Thyroid gland (tissue), 4 donors: ENCODE measurements around the gene ABHD4. TPM values are rescaled to one million over a fixed set of nuclear protein-coding genes. Genes with fewer than 3 reads are reported as not detected.

ENCODE experiments used
- DNase-seq, 2 donors: peaks; one replicate each; pipeline ENCODE4 v3.0.0-alpha.2; 2019
- H3K27ac ChIP-seq, 3 donors: fragments of 200-600 bp; sonication (generic); 1 replicate in 2 of 3; 2 replicates in 1 of 3; pipeline ENCODE4 v1.5.1; 2016 to 2019; ENCODE audit warnings: mild to moderate bottlenecking in 1 of 3, moderate library complexity in 1 of 3
- H3K27me3 ChIP-seq: fragments of 200-600 bp; sonication (generic); one replicate; pipeline ENCODE4 v1.5.1; 2019
- H3K36me3 ChIP-seq, 2 donors: fragments of 200-600 bp; sonication (generic); one replicate each; pipeline ENCODE4 v1.5.1; 2016 to 2019
- H3K4me1 ChIP-seq, 2 donors: fragments of 200-600 bp; sonication (generic); one replicate each; pipeline ENCODE4 v1.5.1; 2017 to 2019
- H3K4me3 ChIP-seq, 3 donors: fragments of 200-600 bp; sonication (generic); replicated peaks in 1 of 3; 1 replicate in 2 of 3; 2 replicates in 1 of 3; pipeline ENCODE4 v1.5.1; 2016; ENCODE audit warnings: mild to moderate bottlenecking in 1 of 3
- H3K9me3 ChIP-seq: fragments of 200-600 bp; sonication (generic); one replicate; pipeline ENCODE4 v1.5.1; 2017
- POLR2A ChIP-seq, 2 donors: fragments of 450-650 bp; IDR thresholded peaks; one replicate each; pipeline ENCODE4 v1.6.1; 2017; ENCODE audit warnings: antibody characterized with exemption in 2 of 2, mild to moderate bottlenecking in 2 of 2, moderate library complexity in 1 of 2
- WGBS, 2 donors: methylation state at CpG; one replicate each; pipeline ENCODE4 v1.1.5; 2017; 5-methylcytosine and 5-hydroxymethylcytosine counted together
- intact Hi-C: fragments of 100-400 bp; cut with DNase I; formaldehyde crosslinking; loops from one replicate; pipeline ENCODE4 v1.15.1; 2023
- total RNA-seq, 4 donors: library from RNA; depleted of rRNA; stranded (reverse); fragments of >200 nt; gene quantifications; one replicate each; pipeline ENCODE4 v1.2.3, GENCODE V29; 2016
- TF ChIP-seq, protein P1 (sequence below), 6 experiments: fragments of 200-600 bp in 3 of 6; fragments of 450-650 bp in 3 of 6; sonication (generic) in 3 of 6; IDR thresholded peaks; one replicate each; pipeline ENCODE4 v1.5.1; 2016 to 2019; ENCODE audit warnings: antibody characterized with exemption in 6 of 6, mild to moderate bottlenecking in 2 of 6, inconsistent platforms in 1 of 6, moderate library complexity in 1 of 6

The ABHD4 gene
- total RNA-seq, 4 donors from 2014 or later, result 31.5 to 66.4 (median 53.7) TPM

DNA sequence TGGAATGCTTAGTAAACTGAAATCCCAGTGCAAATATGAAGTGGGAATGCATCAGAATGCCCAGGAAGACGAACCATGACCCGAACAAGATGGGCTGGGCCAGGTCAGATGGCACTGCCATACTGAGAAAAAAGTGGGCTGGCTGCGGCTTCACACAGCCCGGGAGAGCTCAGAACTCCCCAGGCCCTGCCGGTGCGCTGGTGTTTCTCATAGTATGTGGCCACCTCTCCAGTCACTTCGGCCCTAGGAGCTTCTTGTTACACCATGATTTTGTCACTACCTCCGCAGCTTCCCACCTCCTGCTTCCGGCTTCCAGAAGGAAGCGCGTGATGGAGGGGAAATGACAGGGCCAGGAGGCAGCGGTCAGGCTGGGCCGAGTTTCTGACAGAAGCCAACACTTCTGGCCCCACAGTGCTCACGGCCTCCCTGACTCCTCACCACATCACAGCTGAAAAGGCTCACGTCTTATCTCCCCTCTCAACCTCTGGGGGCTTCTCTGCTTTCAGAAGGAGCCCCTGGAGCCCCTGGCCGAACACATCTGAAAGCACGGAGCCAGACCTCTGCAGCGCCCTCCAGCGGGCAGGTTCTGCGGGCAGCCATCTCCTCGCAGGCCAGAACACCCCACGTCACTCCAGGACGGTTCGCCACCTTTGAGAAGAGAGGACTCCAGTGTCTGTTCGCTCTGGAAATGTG lies 39.7 kb upstream of the ABHD4 start:
- WGBS, 2 donors, result 81 to 83% methylated on average over 23 to 24 of the region's 25 CpGs
- DNase-seq, result peak in 1 of 2 donors; percentile 20
- Histone ChIP-seq H3K36me3 (no peaks in the 10 kb centered on the region), H3K9me3 (no peaks in the 10 kb centered on the region), H3K4me1 (peaks cover 37 to 58% of the 10 kb centered on the region in 2 donors), H3K4me3 (no peak overlapping the region), H3K27me3 (no peaks in the 10 kb centered on the region), H3K27ac (peak overlapping the region; percentile 25 to 67 (median 48))
- TF ChIP-seq POLR2A (IDR thresholded peaks at IDR 0.05), result no peak
- TF ChIP-seq, protein P1, sequence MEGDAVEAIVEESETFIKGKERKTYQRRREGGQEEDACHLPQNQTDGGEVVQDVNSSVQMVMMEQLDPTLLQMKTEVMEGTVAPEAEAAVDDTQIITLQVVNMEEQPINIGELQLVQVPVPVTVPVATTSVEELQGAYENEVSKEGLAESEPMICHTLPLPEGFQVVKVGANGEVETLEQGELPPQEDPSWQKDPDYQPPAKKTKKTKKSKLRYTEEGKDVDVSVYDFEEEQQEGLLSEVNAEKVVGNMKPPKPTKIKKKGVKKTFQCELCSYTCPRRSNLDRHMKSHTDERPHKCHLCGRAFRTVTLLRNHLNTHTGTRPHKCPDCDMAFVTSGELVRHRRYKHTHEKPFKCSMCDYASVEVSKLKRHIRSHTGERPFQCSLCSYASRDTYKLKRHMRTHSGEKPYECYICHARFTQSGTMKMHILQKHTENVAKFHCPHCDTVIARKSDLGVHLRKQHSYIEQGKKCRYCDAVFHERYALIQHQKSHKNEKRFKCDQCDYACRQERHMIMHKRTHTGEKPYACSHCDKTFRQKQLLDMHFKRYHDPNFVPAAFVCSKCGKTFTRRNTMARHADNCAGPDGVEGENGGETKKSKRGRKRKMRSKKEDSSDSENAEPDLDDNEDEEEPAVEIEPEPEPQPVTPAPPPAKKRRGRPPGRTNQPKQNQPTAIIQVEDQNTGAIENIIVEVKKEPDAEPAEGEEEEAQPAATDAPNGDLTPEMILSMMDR (IDR thresholded peaks at IDR 0.05), result no peak
- intact Hi-C loops, result loop anchor here (5.0 kb wide), 2 partner anchors 94 to 294 kb away; no protein-coding TSS in a partner anchor

DNA sequence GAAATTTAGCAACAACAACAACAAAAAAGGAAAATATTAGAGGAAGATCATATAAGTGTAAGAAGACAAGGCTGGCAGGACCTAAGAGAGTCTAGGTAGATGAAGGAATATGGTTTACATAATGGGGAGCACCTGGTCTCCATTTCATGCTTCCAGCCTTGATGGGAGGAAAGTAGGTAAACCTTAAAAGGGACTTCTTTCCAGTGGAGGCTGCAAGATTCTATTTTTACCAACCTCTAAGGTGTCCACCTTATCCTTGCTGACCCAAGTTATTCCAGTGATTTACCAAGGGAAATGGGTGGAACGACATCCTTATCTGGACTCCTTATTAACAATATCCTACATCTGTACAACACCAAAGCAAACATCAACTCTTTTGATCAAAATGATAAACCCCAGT lies 39.1 kb upstream of the ABHD4 start:
- peak overlapping the region in 1 of 3 donors; percentile 8 for H3K27ac ChIP-seq
- 85 to 88% methylated on average over 1 of the region's 1 CpG for WGBS, 2 donors
- TF ChIP-seq, protein P1 (IDR thresholded peaks at IDR 0.05), result no peak
- no peak for TF ChIP-seq POLR2A (IDR thresholded peaks at IDR 0.05)

DNA sequence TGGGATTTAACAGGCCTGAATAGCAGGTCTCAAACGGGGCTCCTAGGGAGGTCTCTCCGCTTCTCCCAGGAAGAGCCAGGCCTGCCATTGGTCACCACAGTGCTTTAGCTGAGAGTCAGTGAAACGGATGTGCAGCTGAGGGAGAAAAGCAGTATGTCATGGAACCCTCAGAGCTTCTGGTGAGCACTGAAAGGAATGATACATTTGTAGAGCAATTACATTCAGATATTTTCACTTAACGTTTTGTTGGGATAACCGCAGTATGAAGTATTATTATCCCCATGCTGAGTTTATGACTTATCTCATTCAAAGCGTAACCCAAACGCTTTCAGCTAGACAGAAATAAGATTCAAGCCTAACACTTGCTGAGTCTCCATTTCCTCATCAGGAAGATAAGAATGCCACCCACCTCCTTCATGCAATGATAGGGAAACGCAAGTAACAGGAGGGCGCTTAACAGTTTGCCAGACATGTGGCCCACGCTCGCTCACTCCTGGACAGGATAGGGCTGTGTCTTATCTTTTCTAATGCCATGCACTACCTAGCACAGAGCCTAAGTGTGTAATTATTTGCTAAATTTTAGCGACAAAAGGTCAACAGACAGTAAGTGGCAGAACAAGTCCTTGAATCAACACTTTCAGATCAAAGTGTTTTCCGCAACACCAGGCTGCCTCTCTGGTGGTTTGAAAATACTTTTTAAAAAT lies 37.3 kb upstream of the ABHD4 start:
- WGBS, 2 donors, result 45 to 50% methylated on average over 13 of the region's 13 CpGs
- intact Hi-C loops, result no loop called here
- peaks cover 43 to 63% of the 10 kb centered on the region in 2 donors for H3K4me1 ChIP-seq

More for the DNA sequence above, 39.1 kb upstream of the ABHD4 start:
- intact Hi-C loops, result loop anchor here (5.0 kb wide), 2 partner anchors 93 to 293 kb away; no protein-coding TSS in a partner anchor
- Histone ChIP-seq H3K36me3 (peaks cover 2 to 5% of the 10 kb centered on the region in 2 donors), H3K9me3 (no peaks in the 10 kb centered on the region), H3K27me3 (no peaks in the 10 kb centered on the region), H3K4me1 (peaks cover 37 to 58% of the 10 kb centered on the region in 2 donors), H3K4me3 (no peak overlapping the region)
- DNase-seq, result no peak

DNA sequence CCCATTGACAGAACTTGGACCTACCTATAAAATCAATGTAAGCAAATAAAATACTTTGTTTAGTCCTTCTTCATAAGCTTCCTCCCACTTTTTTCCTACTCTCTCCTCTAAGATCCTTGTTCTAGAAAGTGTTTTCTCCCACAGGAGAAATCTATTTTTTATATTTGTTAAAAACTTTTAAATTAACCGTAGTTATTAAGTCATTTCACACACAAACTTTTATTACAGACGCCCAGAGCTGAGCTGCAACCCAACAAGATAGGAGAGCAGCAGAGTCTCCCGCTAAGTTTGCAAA lies 36.8 kb upstream of the ABHD4 start:
- Histone ChIP-seq H3K27ac (peak overlapping the region; percentile 79 to 95 (median 89)), H3K4me3 (no peak overlapping the region), H3K4me1 (peaks cover 46 to 68% of the 10 kb centered on the region in 2 donors), H3K9me3 (no peaks in the 10 kb centered on the region), H3K36me3 (peaks cover 10 to 11% of the 10 kb centered on the region in 2 donors), H3K27me3 (no peaks in the 10 kb centered on the region)
- TF ChIP-seq, protein P1 (IDR thresholded peaks at IDR 0.05), result no peak
- TF ChIP-seq POLR2A (IDR thresholded peaks at IDR 0.05), result no peak
- WGBS, 2 donors, result 38 to 50% methylated on average over 3 of the region's 3 CpGs
- intact Hi-C loops, result no loop called here
- no peak for DNase-seq

More for the DNA sequence above, 37.3 kb upstream of the ABHD4 start:
- DNase-seq, result peak; percentile 33 to 47
- peaks cover 10 to 11% of the 10 kb centered on the region in 2 donors for H3K36me3 ChIP-seq
- H3K9me3 ChIP-seq, result no peaks in the 10 kb centered on the region
- TF ChIP-seq, protein P1 (IDR thresholded peaks at IDR 0.05), result no peak
- TF ChIP-seq POLR2A (IDR thresholded peaks at IDR 0.05), result peak in 1 of 2 donors; percentile 24
- H3K27me3 ChIP-seq, result no peaks in the 10 kb centered on the region
- no peak overlapping the region for H3K4me3 ChIP-seq
- H3K27ac ChIP-seq, result peak overlapping the region; percentile 79 to 95 (median 89)
